Measurements from ENCODE around the gene ABHD6. TPM values are rescaled to one million over a fixed set of nuclear protein-coding genes. Genes with fewer than 3 reads are reported as not detected.
"Not testable (repeated sequence)": the region's sequence is repeated elsewhere in the genome, so short reads cannot be mapped to it uniquely, and the experiment has no call there.

The ABHD6 gene
- total RNA-seq, 1 experiment from 2014 or later: 5.7 TPM

GRCh38 chr3:58260261-58260731 lies 22.7 kb downstream of the ABHD6 start:
- intact Hi-C loops (cut with micrococcal nuclease; ENCODE audit: unreplicated experiment): no loop called here
- CTCF ChIA-PET: interaction anchor here (0.5 kb wide), 1 partner anchor 8 kb away, joined by 5 read pairs; no protein-coding TSS in a partner anchor
- BruUV-seq (replicated peaks): no TSS peak
- no peaks in the 10 kb centered on the region for H3K9me3 Mint-ChIP-seq (ENCODE audit: low read depth, unreplicated experiment)
- H3K4me3 Mint-ChIP-seq (ENCODE audit: low read depth, unreplicated experiment): no peak overlapping the region
- no peaks in the 10 kb centered on the region for H3K36me3 Mint-ChIP-seq (ENCODE audit: insufficient read depth, unreplicated experiment)
- no peaks in the 10 kb centered on the region for H3K27me3 Mint-ChIP-seq (ENCODE audit: unreplicated experiment)
- no peak for TF ChIP-seq CTCF (IDR thresholded peaks at IDR 0.05; ENCODE audit: unreplicated experiment)
- H3K27ac Mint-ChIP-seq (ENCODE audit: unreplicated experiment): no peak overlapping the region
- no peak for DNase-seq
- H3K4me1 Mint-ChIP-seq (ENCODE audit: low read depth, unreplicated experiment): no peaks in the 10 kb centered on the region

GRCh38 chr3:58260733-58261132 lies 23.1 kb downstream of the ABHD6 start:
- no TSS peak for BruUV-seq (replicated peaks)
- no peak for DNase-seq
- intact Hi-C loops (cut with micrococcal nuclease; ENCODE audit: unreplicated experiment): no loop called here
- H3K9me3 Mint-ChIP-seq (ENCODE audit: low read depth, unreplicated experiment): no peaks in the 10 kb centered on the region
- no peaks in the 10 kb centered on the region for H3K36me3 Mint-ChIP-seq (ENCODE audit: insufficient read depth, unreplicated experiment)
- H3K27ac Mint-ChIP-seq (ENCODE audit: unreplicated experiment): no peak overlapping the region
- no peak overlapping the region for H3K4me3 Mint-ChIP-seq (ENCODE audit: low read depth, unreplicated experiment)
- no peaks in the 10 kb centered on the region for H3K27me3 Mint-ChIP-seq (ENCODE audit: unreplicated experiment)
- H3K4me1 Mint-ChIP-seq (ENCODE audit: low read depth, unreplicated experiment): no peaks in the 10 kb centered on the region
- no peak for TF ChIP-seq CTCF (IDR thresholded peaks at IDR 0.05; ENCODE audit: unreplicated experiment)
- CTCF ChIA-PET: no interaction called here

GRCh38 chr3:58261954-58262666 lies 24.5 kb downstream of the ABHD6 start:
- TF ChIP-seq CTCF (IDR thresholded peaks at IDR 0.05; ENCODE audit: unreplicated experiment): no peak
- DNase-seq: no peak
- H3K27ac Mint-ChIP-seq (ENCODE audit: unreplicated experiment): no peak overlapping the region
- no peaks in the 10 kb centered on the region for H3K36me3 Mint-ChIP-seq (ENCODE audit: insufficient read depth, unreplicated experiment)
- H3K4me1 Mint-ChIP-seq (ENCODE audit: low read depth, unreplicated experiment): no peaks in the 10 kb centered on the region
- intact Hi-C loops (cut with micrococcal nuclease; ENCODE audit: unreplicated experiment): no loop called here
- no peak overlapping the region for H3K4me3 Mint-ChIP-seq (ENCODE audit: low read depth, unreplicated experiment)
- no peaks in the 10 kb centered on the region for H3K27me3 Mint-ChIP-seq (ENCODE audit: unreplicated experiment)
- no TSS peak for BruUV-seq (replicated peaks)
- no peaks in the 10 kb centered on the region for H3K9me3 Mint-ChIP-seq (ENCODE audit: low read depth, unreplicated experiment)
- CTCF ChIA-PET: no interaction called here

GRCh38 chr3:58266577-58266976 lies 29.0 kb downstream of the ABHD6 start:
- Mint-ChIP-seq H3K36me3 (ENCODE audit: insufficient read depth, unreplicated experiment) (no peaks in the 10 kb centered on the region), H3K27ac (ENCODE audit: unreplicated experiment) (no peak overlapping the region), H3K4me3 (ENCODE audit: low read depth, unreplicated experiment) (no peak overlapping the region), H3K4me1 (ENCODE audit: low read depth, unreplicated experiment) (no peaks in the 10 kb centered on the region), H3K9me3 (ENCODE audit: low read depth, unreplicated experiment) (no peaks in the 10 kb centered on the region), H3K27me3 (ENCODE audit: unreplicated experiment) (no peaks in the 10 kb centered on the region)
- no peak for TF ChIP-seq CTCF (IDR thresholded peaks at IDR 0.05; ENCODE audit: unreplicated experiment)
- DNase-seq: no peak
- CTCF ChIA-PET: no interaction called here
- intact Hi-C loops (cut with micrococcal nuclease; ENCODE audit: unreplicated experiment): no loop called here
- no TSS peak for BruUV-seq (replicated peaks)

GRCh38 chr3:58267543-58267942 lies 30.0 kb downstream of the ABHD6 start:
- H3K4me3 Mint-ChIP-seq (ENCODE audit: low read depth, unreplicated experiment); intact Hi-C loops (cut with micrococcal nuclease; ENCODE audit: unreplicated experiment); H3K9me3 Mint-ChIP-seq (ENCODE audit: low read depth, unreplicated experiment); H3K27ac Mint-ChIP-seq (ENCODE audit: unreplicated experiment); CTCF ChIA-PET; H3K36me3 Mint-ChIP-seq (ENCODE audit: insufficient read depth, unreplicated experiment); BruUV-seq (replicated peaks); H3K4me1 Mint-ChIP-seq (ENCODE audit: low read depth, unreplicated experiment); H3K27me3 Mint-ChIP-seq (ENCODE audit: unreplicated experiment); DNase-seq: not testable (repeated sequence)

Measured in Calu3 (cell line).